ENCODE results near the gene PDXK. TPM values are rescaled to one million over a fixed set of nuclear protein-coding genes. Genes with fewer than 3 reads are reported as not detected.

Gene PDXK
- total and polyA plus RNA-seq, 5 donors from 2014 or later: 28.5 to 80.9 (median 39.1) TPM

DNA sequence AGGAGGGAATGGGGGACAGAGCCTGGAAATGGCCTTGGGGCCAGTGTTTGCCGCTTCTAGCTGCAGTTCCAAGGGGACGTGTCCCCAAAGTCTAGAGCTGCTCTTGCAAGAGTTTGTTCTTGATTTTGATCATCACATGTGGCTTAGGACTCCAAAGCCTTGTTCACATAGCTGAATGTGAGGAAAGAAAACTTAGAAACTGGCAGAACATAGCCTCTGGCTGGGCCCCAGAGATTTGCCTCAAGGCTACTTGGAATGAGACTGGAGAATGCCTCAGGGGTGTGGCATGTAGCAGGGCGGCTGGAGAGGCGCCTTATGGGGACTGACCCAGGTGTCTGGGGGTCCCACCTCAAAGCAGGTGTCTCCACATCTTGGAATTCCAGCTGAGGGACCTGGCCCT is 2.3 kb downstream of the PDXK start:
- peak overlapping the region; percentile 83 to 88 (median 84) for H3K4me3 Mint-ChIP-seq
- Histone ChIP-seq H3K36me3 (ENCODE audit: control insufficient read depth, insufficient read depth, low read length) (peaks cover 2% of the 10 kb centered on the region), H3K9me3 (ENCODE audit: control insufficient read depth in 2 of 2, low read length in 2 of 2) (no peaks in the 10 kb centered on the region), H3K27me3 (ENCODE audit: control insufficient read depth, insufficient read depth, low read length) (no peaks in the 10 kb centered on the region), H3K27ac (ENCODE audit: insufficient read depth, low read length, poor library complexity, severe bottlenecking) (no peak overlapping the region), H3K4me1 (ENCODE audit: control insufficient read depth, insufficient read depth, low read length, poor library complexity, severe bottlenecking) (peaks cover 31% of the 10 kb centered on the region), H3K4me3 (ENCODE audit: low read depth, low read length) (no peak overlapping the region)
- H3K36me3 Mint-ChIP-seq: no peaks in the 10 kb centered on the region
- H3K27ac Mint-ChIP-seq: no peak overlapping the region
- ATAC-seq (ENCODE audit: low read depth in 2 of 2) (no peak), DNase-seq (no peak)
- H3K27me3 Mint-ChIP-seq: peaks cover 4% of the 10 kb centered on the region
- no peaks in the 10 kb centered on the region for H3K9me3 Mint-ChIP-seq
- H3K4me1 Mint-ChIP-seq: peaks cover 0 to 36% (median 13%) of the 10 kb centered on the region in 4 donors

- Mint-ChIP-seq H3K9me3 (no peaks in the 10 kb centered on the region), H3K27me3 (peaks cover 4% of the 10 kb centered on the region), H3K27ac (peak overlapping the region in 1 of 3 donors; percentile 47), H3K4me3 (peak overlapping the region; percentile 1 to 85 (median 78)), H3K4me1 (peaks cover 0 to 40% (median 14%) of the 10 kb centered on the region in 4 donors), H3K36me3 (peaks cover 3% of the 10 kb centered on the region)
- no peak for ATAC-seq (ENCODE audit: low read depth in 2 of 2)
- Histone ChIP-seq H3K27me3 (ENCODE audit: control insufficient read depth, insufficient read depth, low read length) (no peaks in the 10 kb centered on the region), H3K9me3 (ENCODE audit: control insufficient read depth in 2 of 2, low read length in 2 of 2) (no peaks in the 10 kb centered on the region), H3K4me1 (ENCODE audit: control insufficient read depth, insufficient read depth, low read length, poor library complexity, severe bottlenecking) (peaks cover 33% of the 10 kb centered on the region), H3K27ac (ENCODE audit: insufficient read depth, low read length, poor library complexity, severe bottlenecking) (no peak overlapping the region), H3K4me3 (ENCODE audit: low read depth, low read length) (no peak overlapping the region), H3K36me3 (ENCODE audit: control insufficient read depth, insufficient read depth, low read length) (peaks cover 2% of the 10 kb centered on the region)
- DNase-seq: no peak
Observed at GRCh38 chr21:43721939-43722338, 3.0 kb downstream of the PDXK start.

DNA sequence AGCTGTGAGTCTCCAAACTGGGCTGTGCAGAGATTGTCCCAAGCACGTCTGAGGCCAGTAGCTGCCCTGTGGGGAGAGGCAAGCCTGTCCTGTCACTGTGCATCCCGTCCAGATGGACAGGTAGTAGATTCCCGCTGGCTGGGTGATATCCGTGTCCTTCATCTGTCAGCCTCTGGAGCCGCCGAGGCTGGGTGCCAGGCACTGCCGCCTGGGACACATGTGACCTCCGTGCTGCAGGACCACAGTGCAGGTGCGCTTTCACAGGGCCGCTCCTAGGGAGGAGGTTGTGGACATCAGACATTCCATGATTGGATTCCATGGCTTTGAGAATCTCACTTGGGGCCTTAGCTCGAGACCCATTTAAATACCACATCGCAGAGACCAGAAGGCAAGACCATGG is 4.7 kb downstream of the PDXK start:
- no peak for ATAC-seq (ENCODE audit: low read depth in 2 of 2)
- H3K4me1 ChIP-seq (ENCODE audit: control insufficient read depth, insufficient read depth, low read length, poor library complexity, severe bottlenecking): peaks cover 46% of the 10 kb centered on the region
- H3K9me3 Mint-ChIP-seq: no peaks in the 10 kb centered on the region
- peaks cover 0 to 53% (median 22%) of the 10 kb centered on the region in 4 donors for H3K4me1 Mint-ChIP-seq
- no peak for DNase-seq
- H3K36me3 Mint-ChIP-seq: peaks cover 3% of the 10 kb centered on the region
- no peaks in the 10 kb centered on the region for H3K27me3 ChIP-seq (ENCODE audit: control insufficient read depth, insufficient read depth, low read length)
- no peak overlapping the region for H3K27ac Mint-ChIP-seq
- H3K27me3 Mint-ChIP-seq: no peaks in the 10 kb centered on the region
- H3K4me3 ChIP-seq (ENCODE audit: low read depth, low read length): no peak overlapping the region
- H3K36me3 ChIP-seq (ENCODE audit: control insufficient read depth, insufficient read depth, low read length): peaks cover 2% of the 10 kb centered on the region
- H3K27ac ChIP-seq (ENCODE audit: insufficient read depth, low read length, poor library complexity, severe bottlenecking): no peak overlapping the region
- peak overlapping the region in 1 of 4 donors; percentile 84 for H3K4me3 Mint-ChIP-seq
- H3K9me3 ChIP-seq (ENCODE audit: control insufficient read depth in 2 of 2, low read length in 2 of 2): no peaks in the 10 kb centered on the region

- ATAC-seq (ENCODE audit: low read depth in 2 of 2) (no peak), DNase-seq (peak in 1 of 3 donors; percentile 28)
- Mint-ChIP-seq H3K4me1 (peaks cover 13 to 51% (median 25%) of the 10 kb centered on the region in 4 donors), H3K4me3 (peak overlapping the region in 3 of 4 donors; percentile 3 to 75 (median 57)), H3K36me3 (peaks cover 3% of the 10 kb centered on the region), H3K9me3 (no peaks in the 10 kb centered on the region), H3K27me3 (no peaks in the 10 kb centered on the region), H3K27ac (peak overlapping the region in 2 of 3 donors; percentile 53 to 65)
- no peak overlapping the region for H3K4me3 ChIP-seq (ENCODE audit: low read depth, low read length)
- no peak overlapping the region for H3K27ac ChIP-seq (ENCODE audit: insufficient read depth, low read length, poor library complexity, severe bottlenecking)
- no peaks in the 10 kb centered on the region for H3K27me3 ChIP-seq (ENCODE audit: control insufficient read depth, insufficient read depth, low read length)
- peaks cover 28% of the 10 kb centered on the region for H3K4me1 ChIP-seq (ENCODE audit: control insufficient read depth, insufficient read depth, low read length, poor library complexity, severe bottlenecking)
- H3K36me3 ChIP-seq (ENCODE audit: control insufficient read depth, insufficient read depth, low read length): peaks cover 2% of the 10 kb centered on the region
- H3K9me3 ChIP-seq (ENCODE audit: control insufficient read depth in 2 of 2, low read length in 2 of 2): no peaks in the 10 kb centered on the region
Observed at GRCh38 chr21:43726686-43727518, 8.0 kb downstream of the PDXK start.

DNA sequence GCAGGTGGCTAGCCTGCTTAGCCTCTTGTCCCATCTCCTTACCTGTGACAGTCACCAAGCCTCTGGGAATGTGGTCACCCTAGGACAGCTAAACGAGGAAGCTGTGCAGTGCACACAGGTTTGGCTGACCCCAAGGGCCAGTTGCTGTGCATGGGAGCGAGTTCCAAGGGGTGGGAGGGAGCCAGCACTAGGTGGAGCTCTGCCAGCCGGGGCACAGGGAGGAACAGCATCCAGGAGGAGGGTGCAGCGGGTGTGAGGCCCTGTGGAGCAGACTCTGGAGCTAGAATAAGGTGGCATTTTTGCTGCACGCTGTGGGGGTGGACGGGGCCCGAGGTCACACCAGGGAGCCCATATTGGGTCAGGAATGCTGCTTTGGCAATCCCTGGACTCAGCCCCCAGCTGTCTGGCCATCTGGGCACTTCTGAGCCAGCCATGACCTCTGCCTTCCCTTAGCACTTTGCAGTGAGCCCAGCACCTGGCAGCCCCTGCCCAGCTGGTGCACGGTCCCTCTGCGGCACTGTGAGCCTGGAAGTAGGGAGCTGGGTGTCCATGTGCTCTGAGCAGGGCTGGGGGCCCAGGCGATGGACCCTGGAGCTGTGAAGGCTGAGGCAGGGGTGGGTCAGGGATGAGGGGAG is 8.7 kb downstream of the PDXK start:
- no peak for ATAC-seq (ENCODE audit: low read depth in 2 of 2)

GRCh38 chr21:43728154-43728466 is 9.2 kb downstream of the PDXK start:
- H3K4me3 Mint-ChIP-seq: peak overlapping the region; percentile 79 to 92 (median 88)
- H3K27ac Mint-ChIP-seq: peak overlapping the region in 2 of 3 donors; percentile 87 to 90
- Histone ChIP-seq H3K27ac (ENCODE audit: insufficient read depth, low read length, poor library complexity, severe bottlenecking) (peak overlapping the region; percentile 69), H3K36me3 (ENCODE audit: control insufficient read depth, insufficient read depth, low read length) (peaks cover 2% of the 10 kb centered on the region), H3K27me3 (ENCODE audit: control insufficient read depth, insufficient read depth, low read length) (no peaks in the 10 kb centered on the region), H3K4me3 (ENCODE audit: low read depth, low read length) (peak overlapping the region; percentile 65), H3K9me3 (ENCODE audit: control insufficient read depth in 2 of 2, low read length in 2 of 2) (no peaks in the 10 kb centered on the region), H3K4me1 (ENCODE audit: control insufficient read depth, insufficient read depth, low read length, poor library complexity, severe bottlenecking) (peaks cover 25% of the 10 kb centered on the region)
- ATAC-seq (ENCODE audit: low read depth in 2 of 2) (no peak), DNase-seq (no peak)
- H3K4me1 Mint-ChIP-seq: peaks cover 13 to 49% (median 23%) of the 10 kb centered on the region in 4 donors
- H3K27me3 Mint-ChIP-seq: no peaks in the 10 kb centered on the region
- H3K36me3 Mint-ChIP-seq: peaks cover 3% of the 10 kb centered on the region
- no peaks in the 10 kb centered on the region for H3K9me3 Mint-ChIP-seq

More for the DNA sequence above, 8.7 kb downstream of the PDXK start:
- peaks cover 25% of the 10 kb centered on the region for H3K4me1 ChIP-seq (ENCODE audit: control insufficient read depth, insufficient read depth, low read length, poor library complexity, severe bottlenecking)
- no peak overlapping the region for H3K4me3 ChIP-seq (ENCODE audit: low read depth, low read length)
- peaks cover 3% of the 10 kb centered on the region for H3K36me3 Mint-ChIP-seq
- H3K27me3 ChIP-seq (ENCODE audit: control insufficient read depth, insufficient read depth, low read length): no peaks in the 10 kb centered on the region
- peaks cover 2% of the 10 kb centered on the region for H3K36me3 ChIP-seq (ENCODE audit: control insufficient read depth, insufficient read depth, low read length)
- DNase-seq: no peak
- peak overlapping the region in 3 of 4 donors; percentile 79 to 92 (median 87) for H3K4me3 Mint-ChIP-seq
- no peaks in the 10 kb centered on the region for H3K27me3 Mint-ChIP-seq
- no peaks in the 10 kb centered on the region for H3K9me3 ChIP-seq (ENCODE audit: control insufficient read depth in 2 of 2, low read length in 2 of 2)
- peak overlapping the region in 2 of 3 donors; percentile 20 to 38 for H3K27ac Mint-ChIP-seq
- no peaks in the 10 kb centered on the region for H3K9me3 Mint-ChIP-seq
- peak overlapping the region; percentile 69 for H3K27ac ChIP-seq (ENCODE audit: insufficient read depth, low read length, poor library complexity, severe bottlenecking)
- H3K4me1 Mint-ChIP-seq: peaks cover 13 to 46% (median 25%) of the 10 kb centered on the region in 4 donors

DNA sequence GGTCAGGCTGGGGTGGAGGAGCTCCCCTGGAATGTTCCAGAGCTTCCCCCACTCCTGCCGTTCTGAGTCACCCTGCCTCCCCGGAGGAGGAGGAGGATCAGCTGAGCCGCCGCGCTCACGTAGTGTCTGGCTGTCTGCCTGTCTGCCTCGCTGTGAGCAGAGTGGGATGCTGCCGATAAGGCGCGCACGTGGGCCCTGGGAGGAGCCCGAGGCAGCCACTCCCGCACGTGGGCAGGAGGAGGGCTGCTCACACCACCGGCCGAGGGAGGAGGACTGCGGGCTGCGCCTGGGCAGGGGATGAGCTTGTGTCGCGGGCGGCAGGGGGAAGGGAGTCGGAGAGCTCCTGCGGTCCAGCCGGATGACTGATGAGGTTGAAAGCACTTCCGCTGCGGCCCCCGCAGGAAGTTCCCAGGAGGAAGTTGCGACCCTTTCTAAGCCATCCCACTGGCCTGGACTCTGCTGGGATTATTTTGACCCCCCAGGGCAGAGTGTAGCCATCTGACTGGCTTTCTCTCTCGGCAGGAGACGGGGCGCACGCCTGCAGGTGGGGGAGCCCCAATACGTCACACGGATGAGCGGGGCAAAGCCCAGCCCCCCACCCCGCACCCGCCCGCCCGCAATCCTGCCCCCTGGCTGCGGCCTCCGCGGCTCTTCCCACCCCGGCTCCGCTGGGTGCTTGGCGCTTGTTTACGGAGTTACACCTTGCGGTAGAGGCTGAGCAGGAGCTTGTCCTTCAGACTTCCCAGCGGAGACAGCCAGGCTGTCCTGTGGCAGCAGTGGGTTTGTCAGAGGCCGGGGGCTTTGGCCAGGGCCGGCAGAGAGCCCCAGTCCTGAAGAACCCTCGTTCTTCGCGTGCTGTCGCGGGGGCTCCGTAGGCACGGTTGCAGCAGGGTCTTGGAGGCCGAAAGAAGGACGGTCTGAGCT is 9.8 kb downstream of the PDXK start:
- H3K4me1 ChIP-seq (ENCODE audit: control insufficient read depth, insufficient read depth, low read length, poor library complexity, severe bottlenecking): peaks cover 31% of the 10 kb centered on the region
- H3K27ac ChIP-seq (ENCODE audit: insufficient read depth, low read length, poor library complexity, severe bottlenecking): peak overlapping the region; percentile 69
- DNase-seq (peak; percentile 59 to 83 (median 76)), ATAC-seq (ENCODE audit: low read depth in 2 of 2) (peak; percentile 79 to 83)
- peak overlapping the region; percentile 79 to 92 (median 88) for H3K4me3 Mint-ChIP-seq
- H3K36me3 Mint-ChIP-seq: peaks cover 3% of the 10 kb centered on the region
- no peaks in the 10 kb centered on the region for H3K27me3 Mint-ChIP-seq
- peak overlapping the region; percentile 63 to 90 (median 88) for H3K27ac Mint-ChIP-seq
- H3K27me3 ChIP-seq (ENCODE audit: control insufficient read depth, insufficient read depth, low read length): no peaks in the 10 kb centered on the region
- H3K4me1 Mint-ChIP-seq: peaks cover 17 to 54% (median 26%) of the 10 kb centered on the region in 4 donors
- H3K36me3 ChIP-seq (ENCODE audit: control insufficient read depth, insufficient read depth, low read length): no peaks in the 10 kb centered on the region
- peak overlapping the region; percentile 65 for H3K4me3 ChIP-seq (ENCODE audit: low read depth, low read length)
- no peaks in the 10 kb centered on the region for H3K9me3 ChIP-seq (ENCODE audit: control insufficient read depth in 2 of 2, low read length in 2 of 2)
- no peaks in the 10 kb centered on the region for H3K9me3 Mint-ChIP-seq
